Activated B cell treated with CpG ODN at 0.5 μM for 24 hours (primary cell): ENCODE measurements around the gene GSK3A. TPM values are rescaled to one million over a fixed set of nuclear protein-coding genes. Genes with fewer than 3 reads are reported as not detected.
A peak's percentile ranks its signal among the peaks of the same experiment; 100 is the strongest.

ENCODE experiments used
- ATAC-seq: fragments of 200-7000 bp; cut with Tn5 transposase; one replicate; pipeline ENCODE4 v1.10.0; 2021; ENCODE audit warnings: low read depth, mild to moderate bottlenecking, moderate library complexity
- CTCF ChIA-PET: fragments of 350-600 bp; sonication (Branson Sonifier 250); formaldehyde crosslinking; loops from one replicate; lab custom pipeline; 2021; ENCODE audit warnings: antibody characterized with exemption; lab: Charles Lee
- POLR2A ChIA-PET: fragments of 350-600 bp; sonication (Branson Sonifier 250); formaldehyde crosslinking; loops from one replicate; lab custom pipeline; 2021; ENCODE audit warnings: antibody characterized with exemption; lab: Charles Lee
- DNase-seq: peaks from one replicate; pipeline ENCODE4 v3.0.0; 2022
- H3K27ac Mint-ChIP-seq: one replicate; pipeline ENCODE4 v1.8.0; 2020; ENCODE audit warnings: mixed read lengths
- H3K27me3 Mint-ChIP-seq: one replicate; pipeline ENCODE4 v1.8.0; 2021; ENCODE audit warnings: mixed read lengths
- H3K36me3 Mint-ChIP-seq: one replicate; pipeline ENCODE4 v1.8.0; 2021; ENCODE audit warnings: low read depth, mixed read lengths
- H3K4me1 Mint-ChIP-seq: one replicate; pipeline ENCODE4 v1.8.0; 2021; ENCODE audit warnings: mixed read lengths
- H3K4me3 Mint-ChIP-seq: one replicate; pipeline ENCODE4 v1.8.0; 2020; ENCODE audit warnings: mild to moderate bottlenecking, mixed read lengths
- H3K9me3 Mint-ChIP-seq: one replicate; pipeline ENCODE4 v1.8.0; 2020; ENCODE audit warnings: mixed read lengths
- CTCF ChIP-seq: fragments of 200-600 bp; IDR thresholded peaks from one replicate; pipeline ENCODE4 v1.8.0; 2022; ENCODE audit warnings: antibody characterized with exemption, mild to moderate bottlenecking
- intact Hi-C: fragments of 100-400 bp; cut with micrococcal nuclease; formaldehyde crosslinking; loops from one replicate; pipeline ENCODE4 v1.15.1; 2024
- total RNA-seq: library from RNA; stranded (reverse); gene quantifications from 2 replicates; pipeline ENCODE4 v1.2.3, GENCODE V29; 2022

The GSK3A gene
- total RNA-seq, 1 donor from 2014 or later, result 38.6 TPM

DNA sequence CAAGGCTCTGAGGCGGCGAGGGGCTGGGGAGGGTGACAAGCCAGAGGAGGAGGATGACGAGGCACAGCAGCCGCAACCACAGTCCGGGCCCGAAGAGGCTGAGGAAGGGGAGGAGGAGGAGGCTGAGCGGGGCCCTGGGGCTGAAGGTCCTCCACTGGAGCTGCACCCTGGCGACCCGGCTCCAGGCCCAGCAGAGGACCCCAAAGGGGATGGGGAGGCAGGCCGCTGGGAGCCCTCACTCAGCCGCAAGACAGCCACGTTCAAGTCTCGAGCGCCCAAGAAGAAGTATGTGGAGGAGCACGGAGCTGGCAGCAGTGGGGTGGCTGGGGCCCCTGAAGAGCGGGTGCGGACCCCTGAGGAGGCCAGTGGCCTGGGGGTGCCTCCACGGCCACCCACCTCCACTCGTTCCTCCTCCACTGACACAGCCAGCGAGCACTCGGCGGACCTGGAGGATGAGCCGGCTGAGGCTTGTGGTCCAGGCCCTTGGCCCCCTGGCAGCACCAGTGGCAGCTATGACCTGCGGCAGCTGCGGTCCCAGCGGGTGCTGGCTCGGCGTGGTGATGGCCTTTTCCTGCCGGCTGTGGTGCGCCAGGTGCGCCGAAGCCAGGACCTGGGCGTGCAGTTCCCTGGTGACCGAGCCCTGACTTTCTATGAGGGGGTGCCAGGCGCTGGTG, 29.6 kb upstream of the GSK3A start:
- TF ChIP-seq CTCF, result no peak
- Mint-ChIP-seq H3K4me1 (peaks cover 45% of the 10 kb centered on the region), H3K27ac (no peak overlapping the region), H3K27me3 (no peaks in the 10 kb centered on the region), H3K36me3 (peaks cover 27% of the 10 kb centered on the region), H3K4me3 (no peak overlapping the region), H3K9me3 (no peaks in the 10 kb centered on the region)
- intact Hi-C loops, result no loop called here
- DNase-seq (no peak), ATAC-seq (no peak)
- ChIA-PET POLR2A (no interaction called here), CTCF (no interaction called here)

- H3K27ac Mint-ChIP-seq, result peak overlapping the region; percentile 94
- H3K9me3 Mint-ChIP-seq, result no peaks in the 10 kb centered on the region
- peaks cover 39% of the 10 kb centered on the region for H3K4me1 Mint-ChIP-seq
- ATAC-seq (no peak), DNase-seq (no peak)
- peaks cover 27% of the 10 kb centered on the region for H3K36me3 Mint-ChIP-seq
- H3K4me3 Mint-ChIP-seq, result peak overlapping the region; percentile 88
- CTCF ChIA-PET, result interaction anchor here (0.9 to 2.2 kb wide), 3 partner anchors 9 to 163 kb away, joined by 3 to 22 read pairs (median 4); no protein-coding TSS in a partner anchor
- POLR2A ChIA-PET, result interaction anchor here (0.5 to 3.0 kb wide), 11 partner anchors 10 to 156 kb away, joined by 3 to 55 read pairs (median 5); partner anchors contain the start of genes ERF, GSK3A, POU2F2 and ZNF526
- intact Hi-C loops, result no loop called here
- no peak for TF ChIP-seq CTCF
- H3K27me3 Mint-ChIP-seq, result no peaks in the 10 kb centered on the region
Measured at GRCh38 chr19:42271045-42271419, 28.6 kb upstream of the GSK3A start.

DNA sequence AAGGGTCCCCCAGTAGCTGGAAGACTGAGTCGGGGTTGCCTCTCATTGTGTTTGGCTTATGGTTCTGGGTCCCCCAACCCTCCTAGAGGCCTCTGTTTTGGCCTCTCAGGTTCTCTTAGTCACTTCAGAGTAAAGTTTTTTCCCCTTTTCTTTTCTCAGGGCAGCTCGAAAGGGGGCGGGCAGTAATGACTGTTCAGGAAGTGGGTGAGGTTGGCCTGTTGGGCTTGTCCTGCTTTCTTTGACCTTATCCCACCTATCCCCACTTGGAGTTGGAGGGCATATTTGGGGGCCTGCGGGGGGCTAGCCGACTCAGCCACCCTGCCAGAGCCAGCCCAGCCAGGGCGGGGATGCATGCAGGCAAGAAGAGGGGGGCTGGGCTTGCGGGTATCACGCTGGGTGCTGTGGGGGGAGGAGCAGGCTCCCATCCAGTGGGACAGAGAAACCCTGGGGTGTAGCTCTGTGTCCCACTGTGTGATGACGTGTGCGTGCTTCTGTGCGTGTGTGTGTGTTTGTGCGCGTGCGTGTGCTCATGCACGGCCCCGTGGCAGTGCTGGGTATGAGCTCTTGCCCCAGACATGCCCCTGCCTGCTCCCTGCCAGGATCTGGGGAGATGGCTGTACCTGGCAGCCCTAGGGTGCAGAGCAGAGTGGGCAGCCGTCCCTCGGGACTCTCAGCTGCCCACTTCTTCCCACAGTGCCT, 28.1 kb upstream of the GSK3A start:
- Mint-ChIP-seq H3K4me3 (peak overlapping the region; percentile 88), H3K27me3 (no peaks in the 10 kb centered on the region), H3K27ac (peak overlapping the region; percentile 94), H3K4me1 (peaks cover 36% of the 10 kb centered on the region), H3K36me3 (peaks cover 27% of the 10 kb centered on the region), H3K9me3 (no peaks in the 10 kb centered on the region)
- POLR2A ChIA-PET, result interaction anchor here (0.5 to 3.0 kb wide), 15 partner anchors 11 to 1193 kb away, joined by 3 to 55 read pairs (median 4); partner anchors contain the start of genes ERF, GSK3A, POU2F2 and ZNF526
- ATAC-seq (no peak), DNase-seq (peak; percentile 36)
- intact Hi-C loops, result no loop called here
- TF ChIP-seq CTCF, result no peak
- CTCF ChIA-PET, result interaction anchor here (0.7 to 2.2 kb wide), 4 partner anchors 10 to 162 kb away, joined by 3 to 22 read pairs (median 4); no protein-coding TSS in a partner anchor

DNA sequence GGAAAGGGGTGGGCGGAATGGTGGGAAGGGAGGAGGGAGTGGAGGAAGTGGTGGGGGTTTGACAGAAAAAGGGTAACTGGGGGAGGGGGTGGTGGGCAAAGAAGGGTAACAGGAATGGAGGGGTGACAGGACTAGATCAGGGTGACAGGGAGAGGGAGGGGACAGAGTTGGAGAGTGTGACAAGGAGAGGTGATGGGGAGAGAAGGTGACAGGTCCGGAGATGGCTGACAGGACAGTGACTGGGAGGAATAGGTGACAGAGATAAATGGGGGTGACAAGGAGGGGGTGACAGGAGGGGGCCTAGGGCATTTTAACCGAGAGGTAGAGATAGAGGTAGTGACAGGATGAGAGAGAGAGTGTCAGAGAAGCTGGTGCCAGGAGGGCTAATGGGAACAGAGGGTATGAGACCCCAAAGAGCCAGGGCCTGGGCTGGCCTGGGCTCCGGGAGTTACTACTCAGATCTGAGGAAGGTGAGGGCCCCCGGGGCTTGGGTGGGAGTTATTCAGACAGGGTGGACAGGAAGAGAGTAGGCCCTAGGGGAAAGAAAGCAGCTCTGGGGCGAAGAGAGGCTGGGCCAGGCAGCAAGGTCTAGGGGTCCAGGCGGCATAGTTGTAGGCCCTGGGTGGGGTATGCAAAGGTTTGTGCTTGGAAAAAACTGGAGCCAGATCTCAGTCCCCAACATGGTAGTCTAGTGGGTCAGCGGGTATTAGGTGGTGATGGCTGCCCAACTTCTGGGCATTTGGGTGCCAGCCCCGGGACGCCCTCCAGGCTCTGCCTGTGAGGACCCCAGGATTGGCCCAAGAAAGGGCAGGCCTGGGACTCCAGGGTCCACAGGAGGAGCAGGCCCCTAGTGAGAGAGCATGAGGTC, 27.3 kb upstream of the GSK3A start:
- Mint-ChIP-seq H3K4me3 (peak overlapping the region; percentile 88), H3K4me1 (peaks cover 31% of the 10 kb centered on the region), H3K27ac (peak overlapping the region; percentile 94), H3K27me3 (no peaks in the 10 kb centered on the region), H3K36me3 (peaks cover 24% of the 10 kb centered on the region), H3K9me3 (no peaks in the 10 kb centered on the region)
- ChIA-PET CTCF (interaction anchor here (0.6 to 2.2 kb wide), 3 partner anchors 10 to 161 kb away, joined by 3 to 22 read pairs (median 4); no protein-coding TSS in a partner anchor), POLR2A (interaction anchor here (0.6 to 3.0 kb wide), 16 partner anchors 8 to 1194 kb away, joined by 3 to 55 read pairs (median 3); partner anchors contain the start of genes ERF, GSK3A, POU2F2 and ZNF526)
- DNase-seq, result peak; percentile 34
- intact Hi-C loops, result no loop called here
- TF ChIP-seq CTCF, result no peak
- no peak for ATAC-seq
